A549 (cell line): ENCODE measurements around the gene TOP3B. TPM values are rescaled to one million over a fixed set of nuclear protein-coding genes. Genes with fewer than 3 reads are reported as not detected.
A peak's percentile ranks its signal among the peaks of the same experiment; 100 is the strongest.

Source experiments
- ATAC-seq, 2 experiments: fragments of 200-7000 bp in 1 of 2; fragments of >200 bp in 1 of 2; cut with Nextera tagmentation in 1 of 2; cut with Tn5 transposase in 1 of 2; 3 replicates each; pipeline versions ENCODE4 v1.8.0 to v1.9.1; 2018 to 2020; ENCODE audit warnings: mild to moderate bottlenecking in 1 of 2, moderate library complexity in 1 of 2
- CTCF ChIA-PET: fragments of 300-600 bp; sonication (Branson Sonifier 250); formaldehyde crosslinking; extraction: SDS; loops from one replicate; lab custom pipeline; 2021; ENCODE audit warnings: antibody characterized with exemption, inconsistent platforms; lab: Yijun Ruan, JAX
- POLR2A ChIA-PET: fragments of 350-600 bp; formaldehyde crosslinking; extraction: SDS; loops from one replicate; lab custom pipeline; 2021; ENCODE audit warnings: antibody characterized with exemption, inconsistent platforms; lab: Yijun Ruan, JAX
- DNase-seq, 2 experiments: peaks; one replicate each; pipeline versions ENCODE4 v3.0.0 to v3.0.0-alpha.2; 2011 to 2016; ENCODE audit warnings: low read depth in 1 of 2, low spot score in 1 of 2
- FAIRE-seq: peaks from 2 replicates; lab custom pipeline; 2011; peaks lifted over from hg19 to GRCh38; lab: Jason Lieb, UNC
- H3K27ac ChIP-seq, 2 experiments: fragments of >200 bp; sonication (Bioruptor Twin); formaldehyde crosslinking; 3 replicates each; pipeline ENCODE4 v1.5.1; 2016 to 2017
- H3K4me1 ChIP-seq: fragments of >200 bp; sonication (Bioruptor Twin); formaldehyde crosslinking; 3 replicates; pipeline ENCODE4 v1.6.1; 2016
- H3K4me2 ChIP-seq: fragments of >200 bp; sonication (Bioruptor Twin); formaldehyde crosslinking; 3 replicates; pipeline ENCODE4 v1.6.1; 2016
- H3K4me3 ChIP-seq: fragments of >200 bp; sonication (Bioruptor Twin); formaldehyde crosslinking; 3 replicates; pipeline ENCODE4 v1.5.1; 2016
- H3K9me3 ChIP-seq: fragments of >200 bp; sonication (Bioruptor Twin); formaldehyde crosslinking; 3 replicates; pipeline ENCODE4 v1.6.1; 2016
- BHLHE40 ChIP-seq: IDR thresholded peaks from 2 replicates; pipeline ENCODE4 v1.6.1; 2012; ENCODE audit warnings: low read depth, low read length, inconsistent platforms
- EHF ChIP-seq: fragments of 250-450 bp; sonication (Bioruptor Pico); IDR thresholded peaks from 2 replicates; pipeline ENCODE4 v1.5.0; 2020; ENCODE audit warnings: mild to moderate bottlenecking
- HDAC2 ChIP-seq: fragments of 200-600 bp; sonication (generic); IDR thresholded peaks from 2 replicates; pipeline ENCODE4 v1.6.1; 2016
- HEYL ChIP-seq: fragments of 250-450 bp; sonication (Bioruptor Pico); IDR thresholded peaks from 2 replicates; pipeline ENCODE4 v1.8.0; 2021; ENCODE audit warnings: mild to moderate bottlenecking, moderate library complexity
- KDM5A ChIP-seq: fragments of 200-600 bp; sonication (generic); IDR thresholded peaks from 2 replicates; pipeline ENCODE4 v1.6.1; 2016; ENCODE audit warnings: antibody characterized with exemption, mild to moderate bottlenecking
- MAFK ChIP-seq: fragments of 450-650 bp; IDR thresholded peaks from 2 replicates; pipeline ENCODE4 v1.6.1; 2014; ENCODE audit not compliant: partially characterized antibody
- MAZ ChIP-seq: fragments of 150-350 bp; IDR thresholded peaks from 2 replicates; pipeline ENCODE4 v1.6.1; 2014; ENCODE audit warnings: antibody characterized with exemption, low read depth, low read length, borderline replicate concordance
- RAD21 ChIP-seq, 2 experiments: fragments of >200 bp in 1 of 2; sonication (Bioruptor Twin) in 1 of 2; formaldehyde crosslinking in 1 of 2; IDR thresholded peaks in 1 of 2; conservative IDR thresholded peaks in 1 of 2; 2 replicates in 1 of 2; 3 replicates in 1 of 2; pipeline ENCODE4 v1.6.1; 2012 to 2018; ENCODE audit warnings: inconsistent platforms in 1 of 2
- RFX5 ChIP-seq: fragments of 450-650 bp; IDR thresholded peaks from 2 replicates; pipeline ENCODE4 v1.7.1; 2014; ENCODE audit warnings: antibody characterized with exemption, mild to moderate bottlenecking, moderate library complexity
- ZC3H11A ChIP-seq: fragments of 450-650 bp; IDR thresholded peaks from 2 replicates; pipeline ENCODE4 v1.6.1; 2014; ENCODE audit warnings: antibody characterized with exemption, mild to moderate bottlenecking
- ZSCAN20 ChIP-seq: fragments of 250-450 bp; sonication (Bioruptor Pico); IDR thresholded peaks from 2 replicates; pipeline ENCODE4 v1.8.0; 2022; ENCODE audit warnings: mild to moderate bottlenecking, moderate library complexity
- WGBS: methylation state at CpG from one replicate; pipeline ENCODE4 v1.1.6; 2017; ENCODE audit errors: missing lambda C conversion rate; 5-methylcytosine and 5-hydroxymethylcytosine counted together
- polyA plus RNA-seq, 4 experiments: library from polyadenylated mRNA; depleted of rRNA in 3 of 4; stranded (reverse); fragments of >200 nt; fragmentation: RNase III in 1 of 4; extraction: RNeasy Plus Mini Kit Qiagen cat#74134 plus additional on column Dnase treatment in 1 of 4; gene quantifications; 2 replicates in 3 of 4; 3 replicates in 1 of 4; pipeline ENCODE4 v1.2.3, GENCODE V29; 2011 to 2017
- TF ChIP-seq, protein P1 (sequence below): fragments of >200 bp; sonication (Bioruptor Twin); formaldehyde crosslinking; IDR thresholded peaks from 3 replicates; pipeline ENCODE4 v1.5.1; 2016
- TF ChIP-seq, protein P2 (sequence below): fragments of 450-650 bp; IDR thresholded peaks from 2 replicates; pipeline ENCODE4 v1.6.1; 2014; ENCODE audit warnings: antibody characterized with exemption
- TF ChIP-seq, protein P3 (sequence below): fragments of 150-350 bp; IDR thresholded peaks from 2 replicates; pipeline ENCODE4 v1.6.1; 2014; ENCODE audit warnings: low read depth, mild to moderate bottlenecking, low read length

The TOP3B gene
- polyA plus RNA-seq, 2 of the 4 experiments (the other 2 are of a cell fraction): 11.5 to 19.8 TPM

DNA sequence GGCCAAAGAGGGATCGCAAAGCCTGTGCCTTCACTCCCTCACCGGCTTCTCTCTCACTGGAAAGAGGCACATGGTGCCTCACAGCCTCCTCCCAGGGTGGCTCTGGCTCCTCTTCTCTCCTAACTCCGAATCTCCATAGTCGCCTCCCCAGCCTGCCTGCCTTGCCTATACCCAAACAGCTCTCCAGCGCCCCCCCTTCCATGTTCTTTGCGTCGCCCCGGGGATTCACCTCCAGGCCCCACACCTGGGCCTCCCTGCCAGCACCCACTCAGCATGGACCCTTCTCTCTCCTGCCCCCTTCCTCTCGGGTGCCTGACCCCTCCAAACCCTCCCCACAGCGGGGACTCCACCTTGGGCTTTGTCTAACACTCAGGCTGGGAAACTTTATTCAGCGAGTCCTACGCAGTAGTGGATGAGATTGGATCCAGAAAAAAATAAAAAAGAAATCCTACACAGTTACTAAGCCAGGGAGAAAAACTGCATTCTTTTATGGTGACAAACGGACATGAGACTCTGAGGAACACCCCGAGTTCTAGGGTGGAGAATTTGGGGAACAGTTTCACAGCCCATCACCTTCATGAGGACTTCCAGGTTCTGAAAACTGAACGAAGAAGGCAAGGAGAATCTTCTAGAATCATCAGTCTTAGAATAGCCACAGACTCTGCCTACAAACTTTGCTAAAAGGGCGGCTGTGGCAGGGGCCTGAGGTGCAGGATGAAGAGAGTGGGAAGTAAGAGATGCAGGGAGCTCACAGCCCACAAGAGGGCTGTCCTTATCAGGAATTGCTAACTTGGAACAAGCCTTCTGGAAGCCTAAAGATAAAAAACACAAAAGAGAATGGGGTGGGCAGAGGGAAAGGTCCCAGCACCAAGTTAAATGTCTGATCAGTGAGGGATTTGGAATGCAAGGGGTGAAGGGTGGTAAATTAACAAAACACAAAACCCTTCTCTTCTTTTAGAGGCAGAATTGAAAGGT is 35.3 kb downstream of the TOP3B start:
- no peak overlapping the region for H3K4me3 ChIP-seq
- H3K4me2 ChIP-seq: no peak overlapping the region
- CTCF ChIA-PET: interaction anchor here (4.1 kb wide), 1 partner anchor 8 kb away, joined by 34 read pairs; no protein-coding TSS in a partner anchor
- POLR2A ChIA-PET: no interaction called here
- FAIRE-seq (no peak), DNase-seq (peak in 1 of 2 experiments; percentile 22), ATAC-seq (peak; percentile 68 to 70; a peak in 4 of 6 replicates)
- 75% methylated on average over 16 of the region's 16 CpGs for WGBS
- TF ChIP-seq KDM5A (no peak), ZSCAN20 (no peak), ZC3H11A (no peak), RFX5 (no peak), MAZ (no peak), HEYL (CRISPR knock-in tag) (no peak), RAD21 (conservative IDR thresholded peaks at IDR 0.05 in 1 of 2, IDR thresholded peaks at IDR 0.05 in 1 of 2) (0 out of 5 replicates have a peak, but pooled peaks of 1 of the 2 experiments have one; percentile 1)
- TF ChIP-seq, protein P1, sequence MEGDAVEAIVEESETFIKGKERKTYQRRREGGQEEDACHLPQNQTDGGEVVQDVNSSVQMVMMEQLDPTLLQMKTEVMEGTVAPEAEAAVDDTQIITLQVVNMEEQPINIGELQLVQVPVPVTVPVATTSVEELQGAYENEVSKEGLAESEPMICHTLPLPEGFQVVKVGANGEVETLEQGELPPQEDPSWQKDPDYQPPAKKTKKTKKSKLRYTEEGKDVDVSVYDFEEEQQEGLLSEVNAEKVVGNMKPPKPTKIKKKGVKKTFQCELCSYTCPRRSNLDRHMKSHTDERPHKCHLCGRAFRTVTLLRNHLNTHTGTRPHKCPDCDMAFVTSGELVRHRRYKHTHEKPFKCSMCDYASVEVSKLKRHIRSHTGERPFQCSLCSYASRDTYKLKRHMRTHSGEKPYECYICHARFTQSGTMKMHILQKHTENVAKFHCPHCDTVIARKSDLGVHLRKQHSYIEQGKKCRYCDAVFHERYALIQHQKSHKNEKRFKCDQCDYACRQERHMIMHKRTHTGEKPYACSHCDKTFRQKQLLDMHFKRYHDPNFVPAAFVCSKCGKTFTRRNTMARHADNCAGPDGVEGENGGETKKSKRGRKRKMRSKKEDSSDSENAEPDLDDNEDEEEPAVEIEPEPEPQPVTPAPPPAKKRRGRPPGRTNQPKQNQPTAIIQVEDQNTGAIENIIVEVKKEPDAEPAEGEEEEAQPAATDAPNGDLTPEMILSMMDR: 0 out of 3 replicates have a peak, but pooled peaks have one; percentile 6
- TF ChIP-seq, protein P2, sequence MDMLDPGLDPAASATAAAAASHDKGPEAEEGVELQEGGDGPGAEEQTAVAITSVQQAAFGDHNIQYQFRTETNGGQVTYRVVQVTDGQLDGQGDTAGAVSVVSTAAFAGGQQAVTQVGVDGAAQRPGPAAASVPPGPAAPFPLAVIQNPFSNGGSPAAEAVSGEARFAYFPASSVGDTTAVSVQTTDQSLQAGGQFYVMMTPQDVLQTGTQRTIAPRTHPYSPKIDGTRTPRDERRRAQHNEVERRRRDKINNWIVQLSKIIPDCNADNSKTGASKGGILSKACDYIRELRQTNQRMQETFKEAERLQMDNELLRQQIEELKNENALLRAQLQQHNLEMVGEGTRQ: no peak
- TF ChIP-seq, protein P3, sequence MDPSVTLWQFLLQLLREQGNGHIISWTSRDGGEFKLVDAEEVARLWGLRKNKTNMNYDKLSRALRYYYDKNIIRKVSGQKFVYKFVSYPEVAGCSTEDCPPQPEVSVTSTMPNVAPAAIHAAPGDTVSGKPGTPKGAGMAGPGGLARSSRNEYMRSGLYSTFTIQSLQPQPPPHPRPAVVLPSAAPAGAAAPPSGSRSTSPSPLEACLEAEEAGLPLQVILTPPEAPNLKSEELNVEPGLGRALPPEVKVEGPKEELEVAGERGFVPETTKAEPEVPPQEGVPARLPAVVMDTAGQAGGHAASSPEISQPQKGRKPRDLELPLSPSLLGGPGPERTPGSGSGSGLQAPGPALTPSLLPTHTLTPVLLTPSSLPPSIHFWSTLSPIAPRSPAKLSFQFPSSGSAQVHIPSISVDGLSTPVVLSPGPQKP: no peak
- no peaks in the 10 kb centered on the region for H3K9me3 ChIP-seq
- no peak overlapping the region for H3K27ac ChIP-seq
- H3K4me1 ChIP-seq: peaks cover 12% of the 10 kb centered on the region

DNA sequence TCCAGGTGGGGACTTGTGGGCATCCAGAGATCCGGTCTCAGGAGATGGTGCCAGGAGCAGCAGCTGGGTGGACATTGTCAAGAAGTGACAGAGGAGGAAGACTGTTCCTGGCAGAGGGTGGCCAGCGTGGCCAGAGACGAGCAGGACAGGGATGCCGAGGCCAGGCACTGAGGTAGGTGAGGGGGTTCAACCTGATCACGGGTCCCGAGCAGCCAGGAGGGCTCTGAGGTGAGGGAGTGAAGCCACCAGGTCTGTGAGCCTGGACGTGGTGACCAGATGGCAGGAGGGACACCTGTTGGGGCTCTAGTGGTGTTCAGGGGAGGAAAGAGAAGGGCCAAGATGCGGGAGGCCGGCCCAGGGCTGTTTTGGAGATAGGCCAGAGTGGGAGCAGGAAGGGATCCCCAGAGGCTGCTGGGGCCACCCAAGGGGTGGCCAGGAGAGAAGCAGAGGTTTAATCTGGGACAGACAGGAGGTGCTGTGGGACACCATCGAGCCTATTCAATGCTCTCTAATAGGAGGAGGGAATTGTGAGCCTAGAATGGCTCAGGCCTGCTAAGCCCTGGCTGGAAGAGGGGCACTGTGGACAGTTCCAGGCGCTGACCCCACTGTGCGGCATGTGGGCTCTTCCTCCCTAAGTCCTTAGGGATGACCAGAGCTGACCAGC is 36.2 kb downstream of the TOP3B start:
- H3K4me1 ChIP-seq: peaks cover 12% of the 10 kb centered on the region
- no peak for DNase-seq
- H3K4me2 ChIP-seq: no peak overlapping the region
- CTCF ChIA-PET: interaction anchor here (0.9 to 4.1 kb wide), 2 partner anchors 7 to 9 kb away, joined by 3 to 34 read pairs; no protein-coding TSS in a partner anchor
- POLR2A ChIA-PET: no interaction called here
- no peak overlapping the region for H3K4me3 ChIP-seq
- FAIRE-seq: no peak
- H3K9me3 ChIP-seq: no peaks in the 10 kb centered on the region
- 87% methylated on average over 11 of the region's 12 CpGs for WGBS
- no peak for ATAC-seq
- TF ChIP-seq HEYL (CRISPR knock-in tag) (no peak), EHF (CRISPR knock-in tag) (no peak), HDAC2 (no peak)
- H3K27ac ChIP-seq: no peak overlapping the region

DNA sequence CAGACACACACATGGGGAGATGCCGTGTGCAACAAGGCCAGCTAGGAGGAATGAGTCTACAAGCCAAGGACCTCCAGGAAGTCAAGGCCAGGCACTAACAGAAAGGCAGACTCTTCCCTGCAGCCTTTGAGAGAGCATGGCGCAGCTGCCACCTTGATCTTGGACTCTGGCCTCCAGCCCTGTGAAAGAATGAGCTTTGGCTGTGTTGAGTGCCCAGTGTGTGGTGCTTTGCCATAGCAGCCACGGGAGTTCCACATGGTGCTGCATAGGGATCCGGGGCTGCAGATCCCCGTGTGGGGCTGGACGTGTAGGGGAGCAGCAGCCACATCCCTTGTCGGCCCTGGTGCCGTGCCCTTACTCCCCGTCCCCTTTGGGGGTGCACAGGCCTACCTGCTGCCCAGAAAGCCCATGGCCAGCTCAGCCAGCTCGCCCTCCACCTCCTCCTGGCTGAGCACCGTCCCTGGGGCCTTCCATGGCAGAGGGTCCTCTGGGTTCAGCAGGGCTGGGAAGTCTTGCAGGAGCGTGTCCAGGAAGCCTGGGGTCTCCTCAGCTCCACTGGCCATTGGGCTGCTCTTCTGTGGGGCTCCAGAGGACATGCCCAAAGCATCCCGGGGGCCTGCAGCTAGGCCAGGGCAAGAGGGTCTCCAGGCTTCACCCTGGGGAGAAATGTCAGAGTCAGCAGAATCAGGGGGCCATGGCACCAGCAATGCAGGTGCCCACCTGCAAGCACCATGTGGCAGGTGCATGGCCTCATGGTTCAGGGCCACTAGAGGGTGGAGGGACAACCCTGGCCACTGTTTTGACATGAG is 36.9 kb downstream of the TOP3B start:
- peak; percentile 59 for TF ChIP-seq MAFK
- no peak for TF ChIP-seq BHLHE40
- POLR2A ChIA-PET: interaction anchor here (1.1 kb wide), 1 partner anchor 210 kb away, joined by 3 read pairs; no protein-coding TSS in a partner anchor
- CTCF ChIA-PET: interaction anchor here (0.9 to 1.5 kb wide), 2 partner anchors 9 to 230 kb away, joined by 3 to 4 read pairs; no protein-coding TSS in a partner anchor

More for the DNA sequence above, 36.9 kb downstream of the TOP3B start:
- WGBS: 94% methylated on average over 10 of the region's 13 CpGs
- FAIRE-seq: no peak
- Histone ChIP-seq H3K4me3 (no peak overlapping the region), H3K27ac (no peak overlapping the region), H3K4me2 (no peak overlapping the region), H3K4me1 (peaks cover 12% of the 10 kb centered on the region), H3K9me3 (no peaks in the 10 kb centered on the region)
- ATAC-seq: no peak
- no peak for DNase-seq
